ENCODE measurements around the gene EIF3F. TPM values are rescaled to one million over a fixed set of nuclear protein-coding genes. Genes with fewer than 3 reads are reported as not detected.

EIF3F gene
- total and polyA plus RNA-seq, 9 of the 15 experiments (the other 6 are each of a cell fraction or from before 2014, with no cell fraction given), result 50.1 to 259 (median 135) TPM

DNA sequence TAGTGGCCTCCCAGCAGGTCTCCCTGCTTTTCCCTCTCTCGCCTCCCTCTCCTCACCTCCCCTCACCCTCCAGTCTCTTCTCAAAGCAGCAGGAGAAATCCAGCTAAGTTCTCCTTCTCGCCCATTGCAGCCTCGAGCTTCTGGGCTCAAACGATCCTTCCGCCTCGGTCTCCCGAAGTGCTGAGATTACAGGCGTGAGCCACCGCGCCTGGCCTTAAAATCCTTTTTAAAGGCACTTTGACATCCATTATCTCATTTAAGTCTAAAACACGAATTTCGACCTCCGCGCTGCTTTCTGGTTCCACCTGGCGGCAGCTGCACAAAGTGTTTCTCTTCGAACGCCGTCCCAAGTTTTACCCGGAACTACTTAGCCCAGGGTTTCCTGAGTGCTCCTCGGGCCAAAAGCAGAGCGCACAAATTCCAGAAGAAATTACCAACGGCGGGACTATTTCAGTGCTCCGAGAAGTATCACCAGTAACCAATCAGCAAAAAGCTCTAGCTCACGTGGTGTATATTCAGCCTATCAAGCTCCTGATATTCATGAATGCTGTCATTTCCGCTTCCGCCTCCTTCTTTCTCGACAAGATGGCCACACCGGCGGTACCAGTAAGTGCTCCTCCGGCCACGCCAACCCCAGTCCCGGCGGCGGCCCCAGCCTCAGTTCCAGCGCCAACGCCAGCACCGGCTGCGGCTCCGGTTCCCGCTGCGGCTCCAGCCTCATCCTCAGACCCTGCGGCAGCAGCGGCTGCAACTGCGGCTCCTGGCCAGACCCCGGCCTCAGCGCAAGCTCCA is at the start of gene EIF3F (continued):
- TF ChIP-seq, protein P1, sequence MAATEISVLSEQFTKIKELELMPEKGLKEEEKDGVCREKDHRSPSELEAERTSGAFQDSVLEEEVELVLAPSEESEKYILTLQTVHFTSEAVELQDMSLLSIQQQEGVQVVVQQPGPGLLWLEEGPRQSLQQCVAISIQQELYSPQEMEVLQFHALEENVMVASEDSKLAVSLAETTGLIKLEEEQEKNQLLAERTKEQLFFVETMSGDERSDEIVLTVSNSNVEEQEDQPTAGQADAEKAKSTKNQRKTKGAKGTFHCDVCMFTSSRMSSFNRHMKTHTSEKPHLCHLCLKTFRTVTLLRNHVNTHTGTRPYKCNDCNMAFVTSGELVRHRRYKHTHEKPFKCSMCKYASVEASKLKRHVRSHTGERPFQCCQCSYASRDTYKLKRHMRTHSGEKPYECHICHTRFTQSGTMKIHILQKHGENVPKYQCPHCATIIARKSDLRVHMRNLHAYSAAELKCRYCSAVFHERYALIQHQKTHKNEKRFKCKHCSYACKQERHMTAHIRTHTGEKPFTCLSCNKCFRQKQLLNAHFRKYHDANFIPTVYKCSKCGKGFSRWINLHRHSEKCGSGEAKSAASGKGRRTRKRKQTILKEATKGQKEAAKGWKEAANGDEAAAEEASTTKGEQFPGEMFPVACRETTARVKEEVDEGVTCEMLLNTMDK (IDR thresholded peaks at IDR 0.05; ENCODE audit: borderline replicate concordance, insufficient read depth, low read depth, low read length, poor library complexity, severe bottlenecking), result no peak
- TF ChIP-seq ZNF12 (CRISPR knock-in tag; IDR thresholded peaks at IDR 0.05) (no peak), PURB (CRISPR knock-in tag; IDR thresholded peaks at IDR 0.05; ENCODE audit: low read depth) (no peak), GTF2F1 (IDR thresholded peaks at IDR 0.05; ENCODE audit: low read depth, low read length) (no peak), TCFL5 (CRISPR knock-in tag; conservative IDR thresholded peaks at IDR 0.05) (no peak), ZNF699 (CRISPR knock-in tag; IDR thresholded peaks at IDR 0.05; ENCODE audit: insufficient replicate concordance) (no peak), HNRNPUL1 (IDR thresholded peaks at IDR 0.05; ENCODE audit: low read length) (no peak), DDX20 (tag; IDR thresholded peaks at IDR 0.05; ENCODE audit: low read depth) (no peak), ZNF174 (CRISPR knock-in tag; IDR thresholded peaks at IDR 0.05) (no peak), LCOR (CRISPR knock-in tag; IDR thresholded peaks at IDR 0.05) (peak; percentile 74; the same call in 1 of the 2 replicates), MYNN (IDR thresholded peaks at IDR 0.05) (no peak), MYNN (CRISPR knock-in tag; IDR thresholded peaks at IDR 0.05) (no peak), ERF (CRISPR knock-in tag; IDR thresholded peaks at IDR 0.05) (no peak), KLF6 (CRISPR knock-in tag; IDR thresholded peaks at IDR 0.05; ENCODE audit: borderline replicate concordance) (no peak), ZNF79 (CRISPR knock-in tag; IDR thresholded peaks at IDR 0.05; ENCODE audit: low read depth) (0 out of 2 replicates have a peak, but pooled peaks have one; percentile 44), ZNF311 (CRISPR knock-in tag; IDR thresholded peaks at IDR 0.05) (no peak), CREBBP (IDR thresholded peaks at IDR 0.05; ENCODE audit: low read depth, low read length) (no peak), ARID2 (IDR thresholded peaks at IDR 0.05) (no peak), STAG1 (CRISPR knock-in tag; IDR thresholded peaks at IDR 0.05; ENCODE audit: borderline replicate concordance) (no peak)
- TF ChIP-seq, protein P2, sequence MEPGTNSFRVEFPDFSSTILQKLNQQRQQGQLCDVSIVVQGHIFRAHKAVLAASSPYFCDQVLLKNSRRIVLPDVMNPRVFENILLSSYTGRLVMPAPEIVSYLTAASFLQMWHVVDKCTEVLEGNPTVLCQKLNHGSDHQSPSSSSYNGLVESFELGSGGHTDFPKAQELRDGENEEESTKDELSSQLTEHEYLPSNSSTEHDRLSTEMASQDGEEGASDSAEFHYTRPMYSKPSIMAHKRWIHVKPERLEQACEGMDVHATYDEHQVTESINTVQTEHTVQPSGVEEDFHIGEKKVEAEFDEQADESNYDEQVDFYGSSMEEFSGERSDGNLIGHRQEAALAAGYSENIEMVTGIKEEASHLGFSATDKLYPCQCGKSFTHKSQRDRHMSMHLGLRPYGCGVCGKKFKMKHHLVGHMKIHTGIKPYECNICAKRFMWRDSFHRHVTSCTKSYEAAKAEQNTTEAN (CRISPR knock-in tag; IDR thresholded peaks at IDR 0.05), result 0 out of 2 replicates have a peak, but pooled peaks have one; percentile 67
- TF ChIP-seq, protein P3, sequence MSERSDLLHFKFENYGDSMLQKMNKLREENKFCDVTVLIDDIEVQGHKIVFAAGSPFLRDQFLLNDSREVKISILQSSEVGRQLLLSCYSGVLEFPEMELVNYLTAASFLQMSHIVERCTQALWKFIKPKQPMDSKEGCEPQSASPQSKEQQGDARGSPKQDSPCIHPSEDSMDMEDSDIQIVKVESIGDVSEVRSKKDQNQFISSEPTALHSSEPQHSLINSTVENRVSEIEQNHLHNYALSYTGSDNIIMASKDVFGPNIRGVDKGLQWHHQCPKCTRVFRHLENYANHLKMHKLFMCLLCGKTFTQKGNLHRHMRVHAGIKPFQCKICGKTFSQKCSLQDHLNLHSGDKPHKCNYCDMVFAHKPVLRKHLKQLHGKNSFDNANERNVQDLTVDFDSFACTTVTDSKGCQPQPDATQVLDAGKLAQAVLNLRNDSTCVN (CRISPR knock-in tag; IDR thresholded peaks at IDR 0.05), result no peak
- TF ChIP-seq, protein P4, sequence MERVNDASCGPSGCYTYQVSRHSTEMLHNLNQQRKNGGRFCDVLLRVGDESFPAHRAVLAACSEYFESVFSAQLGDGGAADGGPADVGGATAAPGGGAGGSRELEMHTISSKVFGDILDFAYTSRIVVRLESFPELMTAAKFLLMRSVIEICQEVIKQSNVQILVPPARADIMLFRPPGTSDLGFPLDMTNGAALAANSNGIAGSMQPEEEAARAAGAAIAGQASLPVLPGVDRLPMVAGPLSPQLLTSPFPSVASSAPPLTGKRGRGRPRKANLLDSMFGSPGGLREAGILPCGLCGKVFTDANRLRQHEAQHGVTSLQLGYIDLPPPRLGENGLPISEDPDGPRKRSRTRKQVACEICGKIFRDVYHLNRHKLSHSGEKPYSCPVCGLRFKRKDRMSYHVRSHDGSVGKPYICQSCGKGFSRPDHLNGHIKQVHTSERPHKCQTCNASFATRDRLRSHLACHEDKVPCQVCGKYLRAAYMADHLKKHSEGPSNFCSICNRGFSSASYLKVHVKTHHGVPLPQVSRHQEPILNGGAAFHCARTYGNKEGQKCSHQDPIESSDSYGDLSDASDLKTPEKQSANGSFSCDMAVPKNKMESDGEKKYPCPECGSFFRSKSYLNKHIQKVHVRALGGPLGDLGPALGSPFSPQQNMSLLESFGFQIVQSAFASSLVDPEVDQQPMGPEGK (CRISPR knock-in tag; IDR thresholded peaks at IDR 0.05; ENCODE audit: borderline replicate concordance), result no peak

Data from K562 (cell line).